GM19397 (cell line): Measurements from ENCODE around the gene RIOK3.
"Not testable (repeated sequence)": the region's sequence is repeated elsewhere in the genome, so short reads cannot be mapped to it uniquely, and the experiment has no call there.

Source experiments
- ATAC-seq: cut with Tn5 transposase; IDR thresholded peaks from one replicate; pipeline ENCODE4 v1.9.1; 2021; ENCODE audit warnings: mild to moderate bottlenecking, moderate library complexity; ENCODE audit not compliant: unreplicated experiment

RIOK3 gene

DNA sequence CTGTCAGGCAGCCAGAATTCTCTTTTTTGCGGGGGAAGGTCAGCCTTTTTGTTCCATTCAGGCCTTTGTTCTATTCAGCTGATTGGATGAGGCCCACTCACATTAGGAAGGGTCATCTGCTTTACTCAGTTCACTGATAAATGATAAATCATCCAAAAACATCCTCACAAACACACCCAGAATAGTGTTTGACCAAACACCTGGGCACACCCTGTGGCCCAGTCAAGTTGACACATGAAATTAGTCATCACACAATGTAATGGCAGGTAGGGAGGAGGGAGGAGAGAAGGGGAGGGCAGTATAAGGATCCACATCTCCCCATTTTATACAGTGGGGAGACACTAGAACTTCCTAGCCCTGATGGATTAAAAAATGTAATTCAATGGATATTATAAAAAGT, 41.9 kb downstream of the RIOK3 start:
- ATAC-seq = no peak

DNA sequence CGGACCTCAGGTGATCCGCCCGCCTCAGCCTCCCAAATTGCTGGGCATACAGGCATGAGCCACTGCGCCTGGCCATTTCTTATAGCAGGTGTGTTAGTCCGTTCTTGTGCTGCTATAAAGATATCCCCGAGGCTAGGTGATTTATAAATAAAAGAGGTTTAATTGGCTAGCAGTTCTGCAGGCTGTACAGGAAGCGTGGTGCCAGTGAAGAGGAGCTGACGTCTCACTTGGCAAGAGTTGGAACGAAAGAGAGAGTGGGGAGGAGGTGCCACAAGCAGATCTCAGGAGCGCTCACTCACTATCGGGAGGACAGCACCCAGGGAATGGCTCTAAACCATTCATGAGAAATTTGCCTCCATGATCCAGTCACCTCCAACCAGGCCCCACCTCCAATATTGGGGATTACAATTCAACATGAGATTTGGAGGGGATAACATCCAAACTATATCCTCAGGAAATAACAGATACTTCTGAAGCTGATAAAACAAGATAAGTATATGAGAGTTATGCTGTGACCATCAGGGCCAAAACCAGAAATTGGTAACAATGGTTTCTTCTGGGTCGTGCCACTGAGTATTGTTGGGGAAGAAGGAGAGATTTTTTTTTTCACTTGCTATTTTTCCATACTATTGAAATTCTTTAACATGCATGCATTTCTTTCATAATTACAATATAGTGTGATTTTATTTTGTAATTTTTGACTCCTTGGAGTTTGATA, 42.8 kb downstream of the RIOK3 start:
- no peak for ATAC-seq

- ATAC-seq = no peak
Observed at GRCh38 chr18:23498117-23498516, 45.0 kb downstream of the RIOK3 start.

DNA sequence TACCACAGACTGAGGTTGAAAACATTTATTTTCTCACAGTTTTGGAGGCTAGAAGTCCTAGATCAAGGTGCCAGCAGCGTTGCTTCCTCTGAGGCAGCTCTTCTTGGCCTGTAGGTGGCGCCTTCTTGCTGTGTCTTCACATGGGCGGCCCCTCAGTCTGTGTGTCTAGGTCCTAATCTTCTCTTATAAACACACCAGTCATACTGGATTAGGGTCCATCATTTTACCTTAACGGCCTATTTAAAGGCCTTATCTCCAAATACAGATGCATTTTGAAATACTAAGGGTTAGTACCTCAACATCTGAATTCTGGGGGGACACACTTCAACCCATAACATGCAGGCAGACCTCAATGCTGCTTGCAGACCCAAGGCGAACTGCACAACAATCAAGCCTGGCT, 45.8 kb downstream of the RIOK3 start:
- ATAC-seq = no peak

DNA sequence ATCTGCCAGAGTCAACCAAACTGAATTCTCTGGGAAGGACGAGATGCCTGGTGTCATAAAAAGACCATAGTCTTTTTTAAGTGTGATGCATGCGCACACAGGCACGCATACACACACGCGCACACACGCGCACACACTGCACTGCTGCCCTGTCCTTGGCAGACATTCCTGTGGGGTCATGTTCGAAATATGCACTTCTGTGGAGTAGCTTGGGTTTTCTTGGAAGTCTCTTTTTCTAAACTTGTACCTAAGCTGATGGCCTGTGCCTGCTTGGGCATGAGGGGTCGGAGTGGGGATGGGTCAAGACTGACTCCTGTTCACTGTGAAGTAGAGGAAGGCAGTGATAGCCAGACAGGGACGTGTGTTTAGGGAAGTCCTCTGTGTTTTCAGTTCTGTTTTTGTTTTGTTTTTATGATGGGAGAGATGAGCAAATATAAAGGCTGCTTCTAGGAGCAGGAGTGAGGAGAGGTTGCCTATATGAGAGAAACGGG, 46.2 kb downstream of the RIOK3 start:
- ATAC-seq = no peak

DNA sequence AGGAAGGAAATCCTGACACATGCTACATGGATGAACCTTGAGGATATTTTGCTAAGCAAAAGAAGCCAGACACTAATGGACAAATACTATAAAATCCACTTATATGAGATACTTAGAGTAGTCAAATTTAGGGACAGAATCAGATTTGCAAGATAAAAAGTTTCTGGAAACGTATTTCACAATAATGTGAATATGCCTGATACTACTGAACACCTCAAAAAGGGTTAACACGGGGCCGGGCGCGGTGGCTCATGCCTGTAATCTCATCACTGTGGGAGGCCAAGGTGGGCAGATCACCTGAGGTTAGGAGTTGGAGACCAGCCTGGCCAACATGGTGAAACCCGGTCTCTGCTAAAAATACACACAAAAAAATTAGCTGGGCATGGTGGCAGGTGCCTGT, 48.5 kb downstream of the RIOK3 start:
- ATAC-seq = no peak

DNA sequence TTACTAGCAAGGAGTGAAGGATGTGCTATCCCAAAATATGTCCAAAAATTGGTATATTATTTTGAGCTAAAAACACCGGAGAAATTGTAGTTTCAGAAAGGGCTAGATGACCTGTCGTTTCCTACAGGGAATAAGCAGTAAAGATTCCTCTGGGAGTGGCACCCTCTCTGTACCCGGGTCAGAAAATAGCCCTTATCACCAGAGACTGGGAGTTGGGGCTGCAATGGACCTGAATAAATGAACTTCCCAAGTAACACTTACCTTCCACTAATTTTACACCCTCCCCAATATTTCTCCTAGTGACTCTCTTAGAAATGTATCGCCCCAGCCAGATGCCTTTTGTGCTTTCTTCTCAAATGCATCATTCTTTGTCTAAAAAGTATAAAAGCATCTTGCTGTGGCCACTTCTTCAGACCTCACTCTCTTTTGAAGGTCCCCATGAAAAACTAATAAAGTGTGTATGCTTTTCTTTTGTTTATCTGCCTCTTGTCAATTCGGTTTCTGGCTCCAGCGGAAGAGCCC, 49.5 kb downstream of the RIOK3 start:
- no peak for ATAC-seq

- peak; percentile 85 for ATAC-seq
Observed at GRCh38 chr18:23503038-23503962, 50.2 kb downstream of the RIOK3 start, which contains the start of gene RMC1. RMC1 (plus strand) TSS chr18:23503511; CDS start chr18:23503619, 108 bp downstream.

GRCh38 chr18:23503963-23504344, 50.9 kb downstream of the RIOK3 start:
- no peak for ATAC-seq

GRCh38 chr18:23504720-23505119, 51.6 kb downstream of the RIOK3 start:
- ATAC-seq = peak; percentile 45

- no peak for ATAC-seq
Observed at GRCh38 chr18:23506393-23506792, 53.3 kb downstream of the RIOK3 start.

DNA sequence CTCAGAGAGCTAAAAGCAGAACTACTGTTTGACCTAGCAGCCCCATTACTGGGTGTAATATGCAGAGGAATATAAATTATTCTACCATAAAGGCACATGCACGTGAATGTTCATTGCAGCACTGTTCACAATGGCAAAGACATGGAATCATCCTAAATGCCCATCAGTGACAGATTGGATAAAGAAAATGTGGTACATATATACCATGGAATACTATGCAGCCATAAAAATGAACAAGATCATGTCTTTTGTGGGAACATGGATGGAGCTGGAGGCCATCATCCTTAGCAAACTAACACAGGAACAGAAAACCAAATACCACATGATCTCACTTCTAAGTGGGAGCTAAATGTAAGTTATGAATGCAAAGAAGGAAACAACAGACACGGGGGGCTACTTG, 57.8 kb downstream of the RIOK3 start:
- ATAC-seq = not testable (repeated sequence)

DNA sequence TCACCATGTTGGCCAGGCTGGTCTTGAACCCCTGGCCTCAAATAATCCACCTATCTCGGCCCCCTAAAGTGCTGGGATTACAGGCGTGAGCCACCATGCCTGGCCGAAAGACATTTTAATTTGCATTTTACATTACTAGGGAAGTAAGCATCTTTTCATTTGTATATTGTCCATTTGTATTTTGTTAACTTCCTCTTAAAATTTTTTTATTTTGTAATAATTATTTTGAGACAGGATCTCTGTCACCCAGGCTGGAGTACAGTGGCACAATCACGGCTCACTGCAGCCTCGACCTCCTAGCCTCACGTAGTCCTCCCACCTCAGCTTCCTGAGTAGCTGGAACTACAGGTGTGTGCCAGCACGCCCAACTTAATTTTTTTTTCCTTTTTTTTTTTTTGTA, 59.1 kb downstream of the RIOK3 start:
- ATAC-seq = not testable (repeated sequence)

DNA sequence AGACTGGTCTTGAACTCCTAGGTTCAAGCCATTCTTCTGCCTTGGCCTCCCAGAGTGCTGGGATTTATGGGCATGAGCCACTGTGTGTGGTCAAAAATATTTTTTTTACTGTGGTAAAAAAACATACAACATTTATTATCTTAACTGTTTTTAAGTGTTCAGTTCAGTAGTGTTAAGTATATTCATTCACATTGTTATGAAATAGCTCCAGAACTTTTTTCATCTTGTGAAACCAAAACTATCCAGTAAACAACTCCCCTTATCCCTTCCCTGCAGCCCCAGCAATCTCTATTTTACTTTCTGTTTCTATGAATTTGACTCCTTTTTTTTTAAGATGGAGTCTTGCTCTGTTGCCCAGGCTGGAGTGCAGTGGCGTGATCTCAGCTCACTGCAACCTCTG, 59.6 kb downstream of the RIOK3 start:
- no peak for ATAC-seq

- ATAC-seq = peak; percentile 80
Observed at GRCh38 chr18:23515911-23516546, 62.9 kb downstream of the RIOK3 start.

- ATAC-seq = no peak
Observed at GRCh38 chr18:23519734-23520133, 66.6 kb downstream of the RIOK3 start.

- ATAC-seq = no peak
Observed at GRCh38 chr18:23521271-23521670, 68.2 kb downstream of the RIOK3 start.

GRCh38 chr18:23521907-23522306, 68.8 kb downstream of the RIOK3 start:
- ATAC-seq = no peak

DNA sequence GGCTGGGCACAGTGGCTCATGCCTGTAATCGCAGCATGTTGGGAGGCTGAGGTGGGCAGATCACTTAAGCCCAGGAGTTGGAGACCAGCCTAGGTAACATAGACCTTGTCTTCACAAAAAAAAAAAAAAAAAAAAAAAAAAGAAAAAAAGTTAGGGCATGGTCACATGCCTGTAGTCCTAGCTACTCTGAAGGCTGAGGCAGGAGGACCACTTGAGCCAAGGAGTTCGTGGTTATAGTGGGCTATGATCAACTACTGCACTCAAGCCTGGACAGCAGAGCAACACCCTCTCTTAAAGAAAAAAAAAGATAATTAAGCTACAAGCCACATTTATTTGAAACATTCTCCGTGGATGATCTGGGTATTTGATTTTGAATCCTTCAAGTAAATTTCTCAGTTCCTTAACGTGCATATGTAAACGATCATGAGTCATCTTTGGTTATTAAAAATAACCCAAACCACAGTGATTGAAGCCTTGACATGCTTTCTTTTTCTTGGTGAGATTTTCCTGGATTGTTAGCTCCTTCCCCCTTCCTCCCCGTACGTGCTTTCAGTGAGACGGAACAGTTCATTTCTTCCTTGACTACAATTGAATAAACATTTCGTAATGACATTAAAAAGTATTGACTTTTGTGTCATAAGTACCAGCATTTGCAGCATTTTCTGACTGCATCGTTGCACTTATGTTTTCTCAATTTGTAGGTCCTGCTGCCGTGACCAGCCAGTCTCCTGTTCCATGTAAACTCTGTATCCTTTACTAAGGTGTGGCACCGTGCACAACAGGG, 70.5 kb downstream of the RIOK3 start:
- no peak for ATAC-seq

DNA sequence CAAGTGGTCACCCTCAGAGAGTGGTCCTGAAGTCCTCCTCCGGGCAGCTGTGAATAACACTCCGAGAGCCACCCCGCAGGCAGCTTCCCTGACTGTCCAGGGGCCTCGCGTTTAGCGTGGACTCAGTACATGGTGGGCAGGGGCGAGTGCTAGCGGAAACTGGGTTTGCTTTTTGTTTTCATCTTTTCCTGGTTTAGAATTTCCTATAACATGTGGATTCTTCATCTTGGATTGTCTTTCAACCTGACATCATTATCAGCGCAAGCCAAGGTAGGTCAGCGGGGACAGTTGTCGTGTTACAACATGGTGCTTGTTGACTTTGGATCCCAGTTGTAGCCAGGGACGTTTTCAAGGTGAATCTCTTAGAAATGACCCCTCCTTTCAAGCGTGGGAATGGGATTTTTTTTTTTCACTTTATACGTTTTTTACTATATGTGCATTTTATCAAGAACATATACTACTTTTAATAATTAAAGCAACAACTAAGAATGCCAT, 71.2 kb downstream of the RIOK3 start:
- no peak for ATAC-seq
